Measurements from ENCODE around the gene MOB2.

Gene MOB2

DNA sequence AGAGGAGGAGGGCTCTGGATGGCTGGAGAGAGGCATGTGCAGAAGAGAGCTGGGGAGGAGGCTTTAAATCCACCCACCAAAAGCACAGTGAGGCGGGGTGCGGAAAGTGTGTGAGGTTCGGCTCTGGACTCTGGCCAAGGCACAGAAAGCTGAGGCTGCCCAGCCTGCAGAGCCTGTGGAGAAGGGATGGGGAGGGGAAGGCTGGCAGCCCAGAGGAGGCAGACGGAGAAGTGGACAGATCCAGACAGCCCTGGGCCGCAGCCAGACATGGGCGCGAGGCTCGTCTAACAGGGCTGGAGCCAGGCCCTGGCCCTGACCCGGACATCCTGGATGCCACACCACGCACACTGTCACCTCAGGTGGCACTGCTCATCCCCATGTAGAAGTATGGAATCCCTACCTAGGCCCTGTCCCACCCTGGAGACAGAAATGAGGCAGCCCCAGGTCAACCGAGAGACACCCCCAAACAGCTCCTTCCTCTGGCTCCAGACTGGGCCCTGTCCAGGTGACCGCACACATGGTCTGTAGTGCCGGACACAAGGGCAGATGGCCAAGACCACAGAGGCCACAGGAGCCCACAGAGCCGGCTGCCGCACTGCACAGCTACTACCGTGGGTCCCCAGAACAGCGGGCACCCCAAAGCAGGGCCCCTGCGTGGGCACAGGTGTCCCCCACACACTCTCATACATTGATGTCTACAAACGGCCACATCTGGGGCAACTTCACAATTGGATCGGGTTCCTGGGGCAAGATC lies 16.6 kb upstream of the MOB2 start:
- DNase-seq, result peak; percentile 64

DNA sequence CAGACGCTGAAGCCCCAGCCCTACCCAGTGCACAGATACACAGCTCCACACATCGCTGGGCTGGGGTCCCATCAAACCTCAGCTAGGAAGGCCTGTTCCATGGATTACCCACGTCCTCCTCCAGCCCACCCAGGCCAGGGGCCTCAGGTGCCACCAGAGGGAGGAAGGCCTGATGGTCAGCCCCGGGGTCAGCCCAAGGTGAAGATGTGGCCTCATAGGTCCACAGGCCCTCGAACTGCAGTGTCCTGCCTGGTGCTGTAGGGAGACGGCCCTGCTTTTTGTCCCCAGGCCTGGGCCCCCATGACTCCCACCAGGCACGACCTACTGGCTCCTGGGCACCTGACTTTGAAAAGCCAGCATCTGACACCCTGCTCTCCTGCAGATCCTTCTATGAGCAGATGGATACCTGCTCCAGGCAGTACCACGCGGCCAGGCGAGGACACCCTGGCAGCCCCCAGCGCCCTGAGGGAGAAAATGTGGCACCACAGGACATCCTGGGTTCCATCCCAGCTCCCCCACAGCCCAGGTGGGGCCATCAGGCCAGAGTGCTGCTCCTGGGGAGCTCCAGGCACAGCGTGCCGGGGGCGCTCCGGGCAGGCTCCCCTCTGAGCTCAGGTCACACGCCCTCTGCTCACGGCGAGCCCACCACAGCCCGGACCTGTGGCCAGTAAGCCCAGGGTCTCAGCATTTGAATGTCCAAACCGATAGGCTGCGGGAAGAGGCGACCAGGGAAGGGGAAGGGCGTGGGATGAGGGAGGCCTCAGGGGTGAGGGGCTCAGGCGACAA lies 15.8 kb upstream of the MOB2 start:
- DNase-seq, result no peak

DNA sequence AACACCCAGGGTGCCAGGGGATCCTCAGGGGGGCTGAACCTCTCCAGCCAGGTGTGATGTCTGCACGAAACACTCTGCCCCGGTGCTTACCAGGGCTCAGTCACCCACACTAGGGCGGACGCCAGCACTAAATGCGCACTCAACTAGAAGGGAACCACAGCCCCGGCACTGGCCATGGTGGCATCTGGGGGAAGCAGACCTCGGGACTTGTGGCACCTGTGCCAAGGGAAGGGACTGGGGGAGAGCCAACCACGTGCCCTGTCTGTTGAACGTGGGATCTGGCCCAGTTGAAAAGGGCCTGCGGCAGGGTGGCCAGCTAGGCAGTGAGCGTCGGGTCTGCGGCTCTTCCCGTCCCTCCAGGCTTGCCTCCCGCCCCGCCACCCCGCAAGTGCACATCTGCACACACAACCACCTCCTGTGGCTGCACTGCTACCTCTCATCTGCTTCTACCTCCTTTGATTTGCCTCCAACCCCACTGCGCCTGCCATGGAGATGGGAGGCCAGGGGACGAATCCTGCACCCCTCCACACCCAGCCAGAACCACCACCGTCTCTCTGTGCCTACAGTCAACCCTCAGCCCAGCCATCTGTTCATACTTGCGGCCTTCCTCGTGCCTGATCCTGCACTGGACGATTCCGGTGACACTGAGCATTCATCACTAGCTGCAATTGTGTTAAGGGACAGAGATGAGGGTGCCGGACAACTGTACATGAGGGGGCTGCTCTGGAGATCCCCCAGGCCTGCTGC lies 15.0 kb upstream of the MOB2 start:
- no peak for DNase-seq

DNA sequence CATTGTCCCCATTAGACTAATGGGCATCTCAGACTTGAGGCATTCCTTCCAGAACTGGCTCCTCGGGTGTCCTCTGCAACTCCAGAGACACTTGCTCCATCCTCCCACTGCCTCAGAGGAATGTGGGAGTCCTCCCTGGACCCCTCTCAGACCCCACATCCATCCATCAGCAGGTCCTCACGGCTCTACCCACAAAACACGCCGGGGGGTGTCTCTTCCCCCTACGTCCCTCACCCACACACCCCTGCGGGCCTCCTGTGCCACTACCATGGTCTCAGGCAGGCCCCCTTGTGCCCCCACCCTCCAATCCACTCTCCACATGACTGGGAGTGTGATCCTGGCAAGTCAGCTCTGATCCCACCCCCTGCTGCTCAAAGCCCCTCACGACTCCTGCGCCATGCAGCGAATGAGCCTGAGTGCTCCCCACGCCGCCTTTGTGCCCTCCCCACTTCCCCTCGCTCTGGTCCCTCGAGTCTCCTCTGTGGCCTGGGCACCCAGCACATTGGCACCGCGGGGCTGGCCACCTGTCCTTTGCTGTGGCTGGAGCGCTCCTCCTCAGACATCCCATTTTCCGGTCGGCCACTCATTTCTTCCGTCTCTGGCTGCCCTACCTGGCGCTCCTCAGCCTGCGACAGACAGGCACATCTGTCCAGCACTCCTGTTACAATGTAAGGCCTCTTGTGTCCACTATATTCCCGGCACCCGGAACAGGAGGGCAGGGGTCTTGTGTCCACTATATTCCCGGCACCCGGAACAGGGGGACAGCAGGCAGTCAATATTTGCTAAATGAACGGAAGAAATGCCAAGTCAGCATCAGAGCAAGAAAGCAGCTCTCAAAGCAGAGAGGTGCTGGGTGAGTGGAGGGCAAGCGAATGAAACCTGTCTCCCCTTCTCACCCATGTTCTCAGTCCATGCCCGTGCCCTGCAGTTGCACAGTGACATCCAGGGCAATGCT lies 14.2 kb upstream of the MOB2 start:
- DNase-seq, result no peak

DNA sequence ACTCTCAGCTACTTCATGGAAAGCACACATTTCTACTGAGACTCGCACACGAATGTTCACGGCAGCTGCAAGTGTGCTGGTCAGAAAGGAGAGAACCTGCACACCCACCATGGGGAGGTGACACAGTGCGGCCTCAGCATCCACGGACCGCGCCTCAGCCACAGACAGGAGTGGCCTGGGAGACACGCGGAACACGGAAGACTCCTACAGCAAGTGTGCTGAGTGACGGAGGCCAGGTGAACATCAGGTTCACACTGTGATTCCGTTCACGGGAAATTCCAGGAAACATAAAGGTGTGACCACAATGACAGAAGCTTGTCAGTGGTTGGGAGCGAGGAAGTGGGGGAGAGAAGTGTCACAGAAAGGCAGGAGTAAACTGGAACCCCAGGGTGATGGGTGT lies 13.3 kb upstream of the MOB2 start:
- no peak for DNase-seq

DNA sequence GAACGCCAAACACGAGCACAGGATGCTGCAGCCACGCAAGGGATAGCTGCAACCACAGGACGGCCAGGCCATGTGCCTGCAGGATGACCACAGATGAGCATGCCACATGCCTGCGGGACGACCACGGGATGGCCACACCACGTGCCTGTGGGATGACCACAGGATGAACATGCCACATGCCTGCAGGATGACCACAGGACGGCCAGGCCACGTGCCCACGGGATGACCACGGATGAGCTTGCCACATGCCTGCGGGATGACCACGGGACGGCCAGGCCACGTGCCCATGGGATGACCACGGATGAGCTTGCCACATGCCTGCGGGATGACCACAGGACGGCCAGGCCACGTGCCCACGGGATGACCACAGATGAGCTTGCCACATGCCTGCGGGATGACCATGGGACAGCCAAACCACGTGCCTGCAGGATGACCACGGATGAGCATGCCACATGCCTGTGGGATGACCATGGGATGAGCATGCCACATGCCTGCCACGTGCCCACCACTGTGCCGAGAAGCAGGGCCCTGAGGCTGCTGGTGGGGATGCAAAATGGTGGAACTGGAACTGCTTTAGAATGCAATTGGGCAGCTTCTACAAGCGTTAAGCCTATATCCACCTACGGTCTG lies 12.8 kb upstream of the MOB2 start:
- DNase-seq, result peak; percentile 28

DNA sequence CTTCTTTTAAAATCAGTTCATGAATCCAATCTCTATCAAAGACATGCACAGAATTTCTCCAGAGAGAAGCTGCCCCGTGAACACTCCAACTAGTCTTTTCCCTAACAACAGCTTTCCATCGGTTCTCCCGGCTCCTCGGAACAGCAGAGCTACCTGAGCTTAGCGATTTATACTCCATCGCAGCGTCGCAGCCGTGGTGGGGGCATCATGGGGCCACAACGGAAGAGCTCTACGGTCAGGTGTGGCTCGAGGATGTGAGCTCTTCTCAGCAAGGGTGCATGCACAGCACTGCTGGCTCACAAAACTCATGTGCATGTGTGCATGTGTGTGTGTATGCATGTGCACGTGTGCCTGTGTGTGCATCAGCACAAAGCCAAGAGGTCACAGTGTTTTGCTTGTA lies 11.7 kb upstream of the MOB2 start:
- DNase-seq, result peak; percentile 32

DNA sequence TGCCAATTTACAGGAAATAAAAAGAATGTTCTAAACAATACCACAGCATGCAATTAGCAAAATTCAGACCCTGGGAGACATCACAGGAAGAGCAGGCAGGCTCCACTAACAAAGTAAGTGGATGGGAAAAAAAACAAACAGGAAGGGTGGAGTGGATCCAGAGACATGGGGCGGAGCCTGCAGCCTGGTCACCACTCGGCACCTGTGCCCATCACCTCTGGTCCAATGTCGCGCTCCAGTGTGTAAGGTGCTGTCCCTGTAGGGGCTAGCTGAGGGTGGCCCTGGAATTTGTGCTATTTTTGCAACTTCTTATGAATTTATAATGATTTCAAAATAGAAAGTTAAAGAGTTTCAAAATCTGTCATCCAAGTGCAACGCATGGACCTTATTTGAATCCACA lies 11.0 kb upstream of the MOB2 start:
- DNase-seq, result no peak

DNA sequence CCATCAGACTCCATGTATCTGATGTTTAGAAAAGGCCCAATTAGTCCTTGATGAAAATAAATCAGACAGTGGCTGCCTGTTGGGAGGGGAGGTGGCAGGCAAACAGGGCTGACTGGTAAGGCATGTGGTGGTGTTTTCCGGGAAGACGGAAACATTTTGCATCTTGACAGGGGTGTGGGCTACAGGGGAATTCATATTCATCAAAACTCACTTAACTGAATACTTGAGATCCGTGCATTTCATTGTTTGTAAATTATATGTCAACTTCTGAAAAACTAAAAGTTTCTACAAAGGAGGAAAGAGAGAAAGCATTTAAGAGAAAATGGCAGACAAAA lies 10.1 kb upstream of the MOB2 start:
- no peak for DNase-seq

DNA sequence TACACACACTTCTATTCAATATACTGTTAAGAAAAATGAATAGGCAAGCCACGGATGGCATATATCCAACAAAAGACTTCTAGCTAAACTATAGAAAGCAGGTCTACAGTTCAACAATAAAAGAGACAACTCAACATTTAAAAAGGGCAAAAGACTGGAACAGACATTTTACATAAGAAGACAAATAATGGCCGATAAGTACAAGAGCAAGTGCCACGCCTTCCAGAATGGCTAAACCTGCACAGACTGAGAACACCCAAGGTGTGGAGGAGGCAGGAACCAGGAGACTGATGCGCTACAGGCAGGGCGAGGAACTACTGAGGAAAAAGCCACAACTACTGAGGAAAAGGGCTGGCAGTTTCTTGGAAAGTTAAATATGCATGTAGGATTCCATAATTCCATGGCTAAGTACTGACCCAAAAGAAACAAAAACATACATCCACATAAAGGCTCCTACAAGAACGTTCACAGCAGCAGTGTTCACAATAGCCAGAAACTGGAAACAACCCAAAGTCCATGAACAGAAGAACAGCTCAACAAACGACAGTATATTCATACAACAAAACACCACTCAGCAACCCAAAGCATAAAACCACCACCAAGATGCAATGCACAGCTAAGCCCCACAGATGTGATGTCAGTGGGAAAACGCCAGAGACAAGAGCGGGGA lies 9.6 kb upstream of the MOB2 start:
- DNase-seq, result no peak

DNA sequence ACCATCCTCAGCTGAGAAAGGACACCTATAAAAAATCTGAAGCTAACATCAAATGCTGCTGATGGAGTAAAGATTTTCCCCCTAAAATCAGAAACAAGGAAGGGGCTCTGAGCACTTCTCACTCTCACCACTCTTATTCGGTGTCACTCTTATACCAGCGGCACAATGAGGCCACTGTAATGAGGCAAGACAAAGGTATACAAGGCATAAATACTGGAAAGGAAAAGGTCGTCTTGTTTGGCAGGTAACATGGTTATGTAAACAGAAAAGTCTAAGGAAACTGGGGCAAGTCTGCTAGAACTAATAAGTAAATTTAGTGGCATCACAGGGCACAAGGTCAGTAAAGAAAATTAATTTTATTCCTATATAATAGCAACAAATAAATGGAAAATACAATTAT lies 8.1 kb upstream of the MOB2 start:
- DNase-seq, result no peak

DNA sequence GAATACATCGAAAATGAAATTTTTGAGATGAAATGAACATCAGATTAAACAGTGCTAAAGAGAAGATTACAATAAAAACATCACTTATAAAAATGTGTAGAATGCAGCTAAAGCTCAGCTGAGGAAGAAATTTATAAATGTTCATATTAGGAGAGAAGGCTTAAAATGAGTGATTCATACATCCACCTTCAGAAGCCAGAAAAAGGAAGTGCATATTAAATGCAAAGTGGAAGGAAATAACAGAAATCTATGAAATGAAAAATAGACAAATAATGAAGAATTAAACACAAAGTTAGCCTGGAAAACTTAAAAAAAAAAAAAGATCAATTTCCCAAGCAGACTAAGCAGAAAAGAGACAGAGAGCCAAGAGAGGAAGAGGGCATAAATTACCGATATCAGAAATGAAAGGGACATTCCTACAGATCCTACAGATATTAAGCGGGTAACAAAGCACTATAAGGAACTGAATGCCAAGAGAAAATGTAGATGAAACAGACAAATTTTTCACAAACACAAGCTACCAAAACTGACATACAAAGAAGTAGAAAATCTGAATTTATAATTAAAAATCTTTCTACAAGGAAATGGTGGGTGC lies 7.2 kb upstream of the MOB2 start:
- no peak for DNase-seq

DNA sequence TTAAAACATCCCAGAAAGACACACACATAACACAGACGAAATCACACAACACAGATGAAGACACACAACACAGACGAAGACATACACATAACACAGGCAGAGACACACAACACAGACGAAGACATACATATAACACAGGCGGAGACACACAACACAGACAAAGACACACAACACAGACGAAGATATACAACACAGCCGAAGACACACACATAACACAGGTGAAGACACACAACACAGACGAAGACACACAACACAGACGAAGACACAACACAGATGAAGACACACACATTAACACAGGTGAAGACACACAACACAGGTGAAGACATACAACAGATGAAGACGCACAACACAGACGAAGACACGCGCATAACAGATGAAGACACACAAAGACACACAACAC lies 4.8 kb upstream of the MOB2 start:
- no peak for DNase-seq

DNA sequence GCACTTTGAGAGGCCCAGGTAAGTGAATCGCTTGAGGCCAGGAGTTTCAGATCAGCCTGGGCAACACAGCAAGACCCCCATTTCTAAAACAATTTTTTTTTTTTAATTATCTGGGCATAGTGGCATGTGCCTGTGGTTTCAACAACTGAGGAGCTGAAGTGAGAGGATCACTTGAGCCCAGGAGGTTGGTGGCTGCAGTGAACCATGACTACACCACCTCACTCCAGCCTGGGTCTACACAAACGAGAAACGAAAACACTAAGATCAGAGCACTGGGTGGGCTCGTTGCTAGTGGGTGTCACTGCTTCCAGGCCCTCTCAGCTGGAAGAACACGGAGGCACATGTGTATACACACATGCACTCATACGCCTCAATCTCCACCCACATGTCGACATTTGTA lies 4.1 kb upstream of the MOB2 start:
- DNase-seq, result no peak

DNA sequence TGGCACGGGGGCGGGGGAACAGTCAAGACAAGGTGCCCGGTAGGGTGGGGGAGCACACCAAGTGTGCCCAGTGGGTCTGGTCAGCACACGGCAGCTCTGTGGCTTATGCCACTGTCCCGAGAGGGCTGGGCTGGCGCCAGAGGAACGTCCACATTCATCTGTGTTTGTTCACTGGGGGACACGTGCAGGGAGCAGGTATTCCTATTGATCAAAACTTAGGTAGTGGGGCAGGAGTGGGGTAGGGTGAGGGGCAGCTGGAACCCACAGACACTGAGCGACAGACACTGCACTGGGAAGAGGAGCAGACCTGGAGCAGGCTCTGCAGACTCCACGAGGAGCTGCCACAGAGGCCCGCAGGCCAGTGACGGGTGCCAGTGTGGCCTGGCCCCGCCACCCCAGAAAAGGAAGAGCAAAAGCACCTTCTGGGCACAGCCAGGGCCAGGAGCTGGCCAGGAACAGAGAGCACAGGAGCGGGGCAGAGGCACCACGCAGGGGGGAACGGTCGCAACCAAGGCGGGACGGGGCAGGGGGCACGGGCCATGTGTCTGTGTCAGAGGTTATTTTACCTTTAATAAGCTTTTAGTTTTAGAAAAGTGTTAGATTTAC lies 2.1 kb upstream of the MOB2 start:
- DNase-seq, result no peak

DNA sequence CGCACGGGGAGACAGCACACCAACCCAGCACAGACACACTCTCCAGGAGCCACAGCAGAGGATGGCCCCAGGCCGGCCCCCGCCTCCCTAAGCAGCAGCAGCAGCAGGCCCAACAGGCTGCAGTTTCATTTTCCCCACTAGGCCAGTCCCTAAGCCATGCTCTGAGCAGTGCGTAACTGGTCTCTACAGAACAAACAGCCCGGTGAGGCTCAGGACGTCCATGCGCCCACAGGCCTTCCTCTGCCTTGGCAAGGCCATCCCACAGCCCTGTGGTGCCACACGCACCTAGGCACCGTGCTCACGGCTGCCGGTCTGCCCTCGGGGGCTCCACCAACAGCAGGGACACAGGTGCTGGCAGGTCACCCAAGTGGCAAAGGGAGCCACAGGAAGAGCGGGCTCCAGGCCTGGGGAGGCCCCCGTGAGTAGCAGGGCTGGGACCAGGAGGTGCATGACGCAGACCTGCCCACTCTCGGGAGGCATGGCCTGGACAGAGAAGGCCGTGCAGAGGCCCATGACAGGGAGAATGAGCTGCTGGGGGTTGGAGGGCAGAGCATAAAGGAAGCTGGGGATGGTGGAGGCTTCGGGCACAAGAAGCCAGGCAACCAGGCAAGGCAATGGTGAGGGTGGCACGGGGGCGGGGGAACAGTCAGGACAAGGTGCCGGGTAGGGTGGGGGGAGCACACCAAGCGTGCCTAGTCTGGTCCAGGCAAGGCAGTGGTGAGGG lies 1.4 kb upstream of the MOB2 start:
- DNase-seq, result no peak

DNA sequence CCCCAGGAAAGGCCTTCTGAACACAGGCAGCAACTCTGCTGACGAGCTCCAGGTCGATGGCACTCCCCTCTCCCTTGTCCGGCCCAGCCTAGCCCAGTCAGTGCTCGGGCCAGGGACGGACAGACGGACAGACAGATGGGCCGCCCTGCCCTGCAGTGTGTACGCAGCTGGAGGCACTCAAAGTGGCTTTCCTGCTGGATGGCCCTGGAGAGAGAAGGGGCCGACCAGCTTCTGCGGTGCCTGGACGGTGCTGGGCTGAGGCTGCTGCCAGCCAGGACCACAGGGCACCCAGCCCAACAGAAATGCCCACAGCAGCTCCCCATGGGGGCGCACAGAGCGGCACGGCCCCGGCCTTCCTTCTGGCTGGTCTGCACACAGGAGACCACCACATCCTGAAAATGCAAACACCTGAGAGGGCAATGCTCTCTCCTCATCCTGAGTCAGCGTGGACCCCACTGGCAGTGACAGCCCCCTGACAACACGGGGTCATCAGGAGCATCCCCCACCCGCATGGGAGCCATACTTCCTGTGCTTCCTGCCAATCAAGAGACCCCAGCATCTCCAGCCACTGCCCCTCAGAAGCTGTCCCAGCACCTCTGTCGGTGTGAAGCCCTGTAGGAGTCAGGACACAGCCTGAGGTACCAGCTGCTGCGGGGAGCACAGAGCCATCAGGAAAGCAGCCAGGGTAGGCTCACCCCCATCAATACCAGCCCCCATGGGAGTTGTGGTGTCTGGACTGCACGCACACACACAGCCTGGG lies 692 bp upstream of the MOB2 start:
- no peak for DNase-seq

DNA sequence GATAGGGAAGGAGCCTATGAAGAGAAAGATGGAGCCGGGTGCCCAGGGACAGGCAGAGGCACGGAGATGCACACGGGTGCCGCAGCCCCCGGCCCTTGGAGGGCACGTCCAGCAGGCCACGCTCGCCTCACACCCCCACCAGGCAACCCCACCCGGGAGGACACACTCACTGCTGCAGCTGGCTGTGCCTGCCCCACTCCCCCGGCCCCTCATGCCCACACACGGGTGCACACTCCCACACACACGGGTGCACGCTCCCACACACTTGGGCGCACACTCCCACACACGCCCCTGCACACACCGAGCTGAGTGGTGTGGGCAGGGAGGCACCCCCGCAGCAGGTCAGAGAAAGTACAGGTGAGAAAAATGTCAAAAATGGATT lies 1.1 kb downstream of the MOB2 start:
- no peak for DNase-seq
